Muscle of back (tissue), 11 donors: ENCODE results near the gene RBM10. TPM values are rescaled to one million over a fixed set of nuclear protein-coding genes. Genes with fewer than 3 reads are reported as not detected.
A peak's percentile ranks its signal among the peaks of the same experiment; 100 is the strongest.

Experiments
- DNase-seq, 3 donors: peaks; one replicate each; pipeline versions ENCODE4 v3.0.0 to v3.0.0-alpha.2; 2013
- polyA plus RNA-seq, 10 donors: library from polyadenylated mRNA; unstranded; fragments of 120-200 nt; gene quantifications; one replicate each; pipeline ENCODE4 v1.2.1, GENCODE V29; 2013; ENCODE audit not compliant: insufficient read length in 10 of 10

RBM10 gene
- polyA plus RNA-seq, 10 donors, result 28.6 to 43.4 (median 34.4) TPM

GRCh38 chrX:47217121-47217851 lies 72.3 kb downstream of the RBM10 start:
- DNase-seq, result peak in 1 of 3 donors; percentile 21

GRCh38 chrX:47217852-47218279 lies 72.8 kb downstream of the RBM10 start:
- DNase-seq, result peak; percentile 98 to 99 (median 99)

- peak; percentile 74 to 96 (median 95) for DNase-seq
Observed at GRCh38 chrX:47218280-47218919, 73.4 kb downstream of the RBM10 start, which contains the start of gene CDK16. CDK16 (plus strand) TSS chrX:47218681; CDS start chrX:47223558, 4,877 bp downstream.

- peak in 2 of 3 donors; percentile 46 to 48 for DNase-seq
Observed at GRCh38 chrX:47218920-47219815, 74.1 kb downstream of the RBM10 start.

- DNase-seq, result no peak
Observed at GRCh38 chrX:47221756-47222155, 76.7 kb downstream of the RBM10 start.

GRCh38 chrX:47222751-47223350 lies 77.8 kb downstream of the RBM10 start:
- DNase-seq, result no peak

GRCh38 chrX:47223476-47224250 lies 78.6 kb downstream of the RBM10 start:
- DNase-seq, result no peak

GRCh38 chrX:47224266-47224895 lies 79.4 kb downstream of the RBM10 start:
- no peak for DNase-seq

GRCh38 chrX:47224896-47225290 lies 79.9 kb downstream of the RBM10 start:
- no peak for DNase-seq

GRCh38 chrX:47226071-47226470 lies 81.0 kb downstream of the RBM10 start:
- DNase-seq, result no peak

- DNase-seq, result no peak
Observed at GRCh38 chrX:47226531-47227333, 81.7 kb downstream of the RBM10 start.

- no peak for DNase-seq
Observed at GRCh38 chrX:47227334-47227583, 82.2 kb downstream of the RBM10 start.

GRCh38 chrX:47228550-47229270 lies 83.7 kb downstream of the RBM10 start:
- DNase-seq, result no peak

- DNase-seq, result no peak
Observed at GRCh38 chrX:47229427-47229826, 84.4 kb downstream of the RBM10 start.

- DNase-seq, result no peak
Observed at GRCh38 chrX:47230136-47230868, 85.3 kb downstream of the RBM10 start.

GRCh38 chrX:47231167-47231566 lies 86.1 kb downstream of the RBM10 start:
- DNase-seq, result no peak

- DNase-seq, result no peak
Observed at GRCh38 chrX:47232197-47232802, 87.3 kb downstream of the RBM10 start.

- peak; percentile 54 to 86 (median 73) for DNase-seq
Observed at GRCh38 chrX:47232803-47233332, 87.8 kb downstream of the RBM10 start, which contains the start of gene USP11. USP11 (plus strand) TSS chrX:47233009; CDS start chrX:47233044, 35 bp downstream.
